ENCODE data around the gene ENAH. TPM values are rescaled to one million over a fixed set of nuclear protein-coding genes. Genes with fewer than 3 reads are reported as not detected.

ENAH gene
- total RNA-seq, 1 experiment from 2014 or later, result 100 TPM

GRCh38 chr1:225627304-225627947, 25.5 kb downstream of the ENAH start:
- Histone ChIP-seq H3K4me3 (replicated peaks in 1 of 2; ENCODE audit: low read depth in 1 of 2, low read length in 2 of 2) (no peak overlapping the region), H3K79me2 (ENCODE audit: insufficient read depth, low read length) (peaks cover 79% of the 10 kb centered on the region), H3K4me2 (ENCODE audit: low read length) (no peak overlapping the region), H3K4me1 (ENCODE audit: control insufficient read depth in 1 of 2, insufficient read depth in 2 of 2, low read length in 2 of 2) (peaks cover 7 to 8% of the 10 kb centered on the region in 2 experiments; a peak in 2 of 4 replicates), H3K36me3 (ENCODE audit: control insufficient read depth in 1 of 2, insufficient read depth in 2 of 2, low read length in 2 of 2) (no peaks in the 10 kb centered on the region), H3K9me2 (ENCODE audit: insufficient read depth) (no peaks in the 10 kb centered on the region), H3K9me3 (ENCODE audit: control insufficient read depth in 1 of 2, insufficient read depth in 1 of 2, low read depth in 1 of 2, low read length in 2 of 2) (no peaks in the 10 kb centered on the region), H3K9ac (ENCODE audit: low read length) (no peak overlapping the region), H2AFZ (ENCODE audit: low read depth, low read length, poor library complexity, severe bottlenecking) (no peak overlapping the region), H4K20me1 (ENCODE audit: insufficient read depth) (no peaks in the 10 kb centered on the region), H3K27ac (ENCODE audit: low read depth, low read length) (no peak overlapping the region), H3K27me3 (ENCODE audit: insufficient read depth, low read length) (no peaks in the 10 kb centered on the region)
- CTCF ChIA-PET, result interaction anchor here (0.8 to 1.1 kb wide), 2 partner anchors 145 to 150 kb away, joined by 4 read pairs; partner anchors contain the start of gene SRP9
- no peak for ATAC-seq
- no peak for TF ChIP-seq ZFX (IDR thresholded peaks at IDR 0.05)
- TF ChIP-seq POLR2AphosphoS5 (IDR thresholded peaks at IDR 0.05; ENCODE audit: low read depth, low read length), result no peak
- TF ChIP-seq SRF (IDR thresholded peaks at IDR 0.05; ENCODE audit: low read depth), result no peak
- POLR2A ChIA-PET, result no interaction called here
- no TSS peak for BruUV-seq (replicated peaks)
- DNase-seq (ENCODE audit: low read depth, low spot score), result no peak
- RAD21 ChIA-PET (ENCODE audit: low non-redundant PET in 1 of 2, low total read pairs in 2 of 2, uncharacterized antibody in 2 of 2, unreplicated experiment in 2 of 2), result no interaction called here
- intact Hi-C loops (cut with micrococcal nuclease), result no loop called here

DNA sequence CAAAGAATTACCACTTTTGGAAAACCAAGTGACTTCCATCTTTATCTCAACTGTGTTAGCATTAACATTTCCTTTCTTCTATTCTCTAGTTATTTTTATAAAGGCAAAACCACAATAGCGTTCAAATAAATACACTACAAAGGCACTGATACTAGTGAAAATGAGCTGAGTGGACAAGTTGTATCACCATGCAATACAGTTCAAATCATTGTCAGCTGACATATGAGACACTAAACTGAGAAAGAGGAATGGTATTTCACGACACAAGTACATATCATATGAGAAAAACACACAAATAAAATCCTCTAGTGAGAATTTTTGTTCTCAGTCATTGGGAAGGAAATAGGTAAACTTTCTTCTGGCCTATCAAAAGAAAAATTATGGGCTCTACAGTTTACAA, 26.2 kb downstream of the ENAH start:
- Histone ChIP-seq H2AFZ (ENCODE audit: low read depth, low read length, poor library complexity, severe bottlenecking) (no peak overlapping the region), H3K36me3 (ENCODE audit: control insufficient read depth in 1 of 2, insufficient read depth in 2 of 2, low read length in 2 of 2) (no peaks in the 10 kb centered on the region), H3K4me3 (replicated peaks in 1 of 2; ENCODE audit: low read depth in 1 of 2, low read length in 2 of 2) (no peak overlapping the region), H3K27me3 (ENCODE audit: insufficient read depth, low read length) (no peaks in the 10 kb centered on the region), H3K4me1 (ENCODE audit: control insufficient read depth in 1 of 2, insufficient read depth in 2 of 2, low read length in 2 of 2) (peaks cover 7 to 8% of the 10 kb centered on the region in 2 experiments; a peak in 2 of 4 replicates), H3K9me2 (ENCODE audit: insufficient read depth) (no peaks in the 10 kb centered on the region), H3K27ac (ENCODE audit: low read depth, low read length) (no peak overlapping the region), H3K4me2 (ENCODE audit: low read length) (no peak overlapping the region), H3K9ac (ENCODE audit: low read length) (no peak overlapping the region), H3K9me3 (ENCODE audit: control insufficient read depth in 1 of 2, insufficient read depth in 1 of 2, low read depth in 1 of 2, low read length in 2 of 2) (no peaks in the 10 kb centered on the region), H4K20me1 (ENCODE audit: insufficient read depth) (no peaks in the 10 kb centered on the region), H3K79me2 (ENCODE audit: insufficient read depth, low read length) (peaks cover 78% of the 10 kb centered on the region)
- ChIA-PET POLR2A (no interaction called here), CTCF (interaction anchor here (0.8 to 1.1 kb wide), 2 partner anchors 146 to 151 kb away, joined by 4 read pairs; partner anchors contain the start of gene SRP9), RAD21 (ENCODE audit: low non-redundant PET in 1 of 2, low total read pairs in 2 of 2, uncharacterized antibody in 2 of 2, unreplicated experiment in 2 of 2) (no interaction called here)
- intact Hi-C loops (cut with micrococcal nuclease), result no loop called here
- no peak for ATAC-seq
- no peak for DNase-seq (ENCODE audit: low read depth, low spot score)
- no TSS peak for BruUV-seq (replicated peaks)
- no peak for TF ChIP-seq SP1 (IDR thresholded peaks at IDR 0.05; ENCODE audit: low read depth)
- no peak for TF ChIP-seq ATF3 (IDR thresholded peaks at IDR 0.05)
- no peak for TF ChIP-seq EZH2 (IDR thresholded peaks at IDR 0.05)
- TF ChIP-seq, protein P1, sequence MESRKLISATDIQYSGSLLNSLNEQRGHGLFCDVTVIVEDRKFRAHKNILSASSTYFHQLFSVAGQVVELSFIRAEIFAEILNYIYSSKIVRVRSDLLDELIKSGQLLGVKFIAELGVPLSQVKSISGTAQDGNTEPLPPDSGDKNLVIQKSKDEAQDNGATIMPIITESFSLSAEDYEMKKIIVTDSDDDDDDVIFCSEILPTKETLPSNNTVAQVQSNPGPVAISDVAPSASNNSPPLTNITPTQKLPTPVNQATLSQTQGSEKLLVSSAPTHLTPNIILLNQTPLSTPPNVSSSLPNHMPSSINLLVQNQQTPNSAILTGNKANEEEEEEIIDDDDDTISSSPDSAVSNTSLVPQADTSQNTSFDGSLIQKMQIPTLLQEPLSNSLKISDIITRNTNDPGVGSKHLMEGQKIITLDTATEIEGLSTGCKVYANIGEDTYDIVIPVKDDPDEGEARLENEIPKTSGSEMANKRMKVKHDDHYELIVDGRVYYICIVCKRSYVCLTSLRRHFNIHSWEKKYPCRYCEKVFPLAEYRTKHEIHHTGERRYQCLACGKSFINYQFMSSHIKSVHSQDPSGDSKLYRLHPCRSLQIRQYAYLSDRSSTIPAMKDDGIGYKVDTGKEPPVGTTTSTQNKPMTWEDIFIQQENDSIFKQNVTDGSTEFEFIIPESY (IDR thresholded peaks at IDR 0.05; ENCODE audit: extremely low read depth, insufficient replicate concordance, low read length), result no peak
- TF ChIP-seq RAD21 (IDR thresholded peaks at IDR 0.05; ENCODE audit: low read depth), result no peak
- no peak for TF ChIP-seq JUND (IDR thresholded peaks at IDR 0.05)
- no peak for TF ChIP-seq FOSL1 (IDR thresholded peaks at IDR 0.05; ENCODE audit: low read depth)
- TF ChIP-seq POLR2A (IDR thresholded peaks at IDR 0.05; ENCODE audit: borderline replicate concordance, extremely low read depth, insufficient read depth, insufficient read length), result no peak
- TF ChIP-seq ELF1 (IDR thresholded peaks at IDR 0.05; ENCODE audit: borderline replicate concordance, low read depth), result no peak
- TF ChIP-seq ZNF274 (IDR thresholded peaks at IDR 0.05; ENCODE audit: low read depth, low read length), result no peak
- no peak for TF ChIP-seq CBX3 (IDR thresholded peaks at IDR 0.05; ENCODE audit: low read depth)
- no peak for TF ChIP-seq TCF7L2 (IDR thresholded peaks at IDR 0.05; ENCODE audit: borderline replicate concordance, extremely low read depth, insufficient read depth, insufficient read length)
- no peak for TF ChIP-seq SIN3A (IDR thresholded peaks at IDR 0.05; ENCODE audit: low read depth)
- TF ChIP-seq, protein P2, sequence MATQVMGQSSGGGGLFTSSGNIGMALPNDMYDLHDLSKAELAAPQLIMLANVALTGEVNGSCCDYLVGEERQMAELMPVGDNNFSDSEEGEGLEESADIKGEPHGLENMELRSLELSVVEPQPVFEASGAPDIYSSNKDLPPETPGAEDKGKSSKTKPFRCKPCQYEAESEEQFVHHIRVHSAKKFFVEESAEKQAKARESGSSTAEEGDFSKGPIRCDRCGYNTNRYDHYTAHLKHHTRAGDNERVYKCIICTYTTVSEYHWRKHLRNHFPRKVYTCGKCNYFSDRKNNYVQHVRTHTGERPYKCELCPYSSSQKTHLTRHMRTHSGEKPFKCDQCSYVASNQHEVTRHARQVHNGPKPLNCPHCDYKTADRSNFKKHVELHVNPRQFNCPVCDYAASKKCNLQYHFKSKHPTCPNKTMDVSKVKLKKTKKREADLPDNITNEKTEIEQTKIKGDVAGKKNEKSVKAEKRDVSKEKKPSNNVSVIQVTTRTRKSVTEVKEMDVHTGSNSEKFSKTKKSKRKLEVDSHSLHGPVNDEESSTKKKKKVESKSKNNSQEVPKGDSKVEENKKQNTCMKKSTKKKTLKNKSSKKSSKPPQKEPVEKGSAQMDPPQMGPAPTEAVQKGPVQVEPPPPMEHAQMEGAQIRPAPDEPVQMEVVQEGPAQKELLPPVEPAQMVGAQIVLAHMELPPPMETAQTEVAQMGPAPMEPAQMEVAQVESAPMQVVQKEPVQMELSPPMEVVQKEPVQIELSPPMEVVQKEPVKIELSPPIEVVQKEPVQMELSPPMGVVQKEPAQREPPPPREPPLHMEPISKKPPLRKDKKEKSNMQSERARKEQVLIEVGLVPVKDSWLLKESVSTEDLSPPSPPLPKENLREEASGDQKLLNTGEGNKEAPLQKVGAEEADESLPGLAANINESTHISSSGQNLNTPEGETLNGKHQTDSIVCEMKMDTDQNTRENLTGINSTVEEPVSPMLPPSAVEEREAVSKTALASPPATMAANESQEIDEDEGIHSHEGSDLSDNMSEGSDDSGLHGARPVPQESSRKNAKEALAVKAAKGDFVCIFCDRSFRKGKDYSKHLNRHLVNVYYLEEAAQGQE (IDR thresholded peaks at IDR 0.05; ENCODE audit: low read depth), result no peak
